HCT116 (cell line): ENCODE results near the gene GALNT2. TPM values are rescaled to one million over a fixed set of nuclear protein-coding genes. Genes with fewer than 3 reads are reported as not detected.
A peak's percentile ranks its signal among the peaks of the same experiment; 100 is the strongest.

ENCODE experiments used
- ATAC-seq: fragments of 200-7000 bp; cut with Tn5 transposase; 2 replicates; pipeline ENCODE4 v1.9.1; 2020; ENCODE audit warnings: mild to moderate bottlenecking, moderate library complexity
- BruUV-seq: library from RNA; stranded (reverse); fragments of 400-500 nt; replicated peaks from 2 replicates; lab custom pipeline; 2021; lab: Mats Ljungman, UMichigan
- CTCF ChIA-PET: fragments of 300-600 bp; sonication (Branson Sonifier 250); formaldehyde crosslinking; loops from one replicate; lab custom pipeline; 2021; ENCODE audit warnings: antibody characterized with exemption; lab: Charles Lee
- POLR2A ChIA-PET: fragments of 300-600, 350-600 bp; sonication (Branson Sonifier 250); formaldehyde crosslinking; loops from one replicate; lab custom pipeline; 2021; ENCODE audit warnings: antibody characterized with exemption; lab: Charles Lee
- RAD21 ChIA-PET, 2 experiments: fragments of 300-600 bp; sonication (Branson Sonifier 250); formaldehyde crosslinking; loops; one replicate each; lab custom pipeline; 2023; ENCODE audit warnings: low total read pairs in 2 of 2; ENCODE audit not compliant: uncharacterized antibody in 2 of 2, unreplicated experiment in 2 of 2, low non-redundant PET in 1 of 2; lab: Charles Lee
- DNase-seq: peaks from one replicate; pipeline ENCODE4 v3.0.0-alpha.2; 2010; ENCODE audit warnings: low read depth, low spot score
- H2AFZ ChIP-seq: fragments of 200-600 bp; shearing (Covaris generic), sonication (generic); 2 replicates; pipeline ENCODE4 v1.6.1; 2017; ENCODE audit warnings: low read depth, mixed run types, mixed read lengths, antibody characterized with exemption, low read length; ENCODE audit not compliant: poor library complexity, severe bottlenecking
- H3K27ac ChIP-seq: 2 replicates; pipeline ENCODE4 v1.5.1; 2012; ENCODE audit warnings: low read depth, low read length
- H3K27me3 ChIP-seq: fragments of 200-600 bp; sonication (generic); 2 replicates; pipeline ENCODE4 v1.6.1; 2016; ENCODE audit warnings: mixed run types, low read length, mixed read lengths; ENCODE audit not compliant: insufficient read depth
- H3K36me3 ChIP-seq, 2 experiments: fragments of 200-500 bp in 1 of 2; fragments of 200-600 bp in 1 of 2; sonication (Bioruptor generic) in 1 of 2; sonication (generic) in 1 of 2; 2 replicates each; pipeline versions ENCODE4 v1.5.1 to v1.6.1; 2014 to 2016; ENCODE audit warnings: low read length in 2 of 2, inconsistent platforms in 1 of 2, mixed read lengths in 1 of 2, mixed run types in 1 of 2; ENCODE audit not compliant: insufficient read depth in 2 of 2, control insufficient read depth in 1 of 2
- H3K4me1 ChIP-seq, 2 experiments: fragments of 200-600 bp in 1 of 2; sonication (generic) in 1 of 2; 2 replicates each; pipeline versions ENCODE4 v1.5.1 to v1.6.1; 2012 to 2017; ENCODE audit warnings: low read length in 2 of 2, inconsistent platforms in 1 of 2, mild to moderate bottlenecking in 1 of 2, mixed read lengths in 1 of 2, mixed run types in 1 of 2, moderate library complexity in 1 of 2; ENCODE audit not compliant: insufficient read depth in 2 of 2, control insufficient read depth in 1 of 2
- H3K4me2 ChIP-seq: fragments of 200-600 bp; sonication (generic); 2 replicates; pipeline ENCODE4 v1.6.1; 2017; ENCODE audit warnings: mixed run types, low read length, mixed read lengths
- H3K4me3 ChIP-seq, 2 experiments: fragments of 200-600 bp in 1 of 2; sonication (generic) in 1 of 2; replicated peaks in 1 of 2; 2 replicates each; pipeline ENCODE4 v1.5.1; 2011 to 2016; ENCODE audit warnings: low read length in 2 of 2, control low read depth in 1 of 2, low read depth in 1 of 2, mild to moderate bottlenecking in 1 of 2, mixed read lengths in 1 of 2, mixed run types in 1 of 2
- H3K79me2 ChIP-seq: fragments of 200-600 bp; sonication (generic); 2 replicates; pipeline ENCODE4 v1.6.1; 2017; ENCODE audit warnings: mild to moderate bottlenecking, mixed run types, low read length, moderate library complexity, mixed read lengths; ENCODE audit not compliant: insufficient read depth
- H3K9ac ChIP-seq: fragments of 200-600 bp; sonication (generic); 2 replicates; pipeline ENCODE4 v1.6.1; 2016; ENCODE audit warnings: low read length, mixed read lengths
- H3K9me2 ChIP-seq: fragments of 200-600 bp; sonication (generic), shearing (Covaris generic); 2 replicates; pipeline ENCODE4 v1.6.1; 2017; ENCODE audit warnings: mixed run types, mild to moderate bottlenecking, moderate library complexity; ENCODE audit not compliant: insufficient read depth
- H3K9me3 ChIP-seq, 2 experiments: fragments of 200-500 bp in 1 of 2; fragments of 200-600 bp in 1 of 2; sonication (Bioruptor generic) in 1 of 2; sonication (generic) in 1 of 2; 2 replicates each; pipeline ENCODE4 v1.6.1; 2014 to 2017; ENCODE audit warnings: low read length in 2 of 2, mixed read lengths in 2 of 2, inconsistent platforms in 1 of 2, low read depth in 1 of 2, mild to moderate bottlenecking in 1 of 2, mixed run types in 1 of 2, moderate library complexity in 1 of 2; ENCODE audit not compliant: control insufficient read depth in 1 of 2, insufficient read depth in 1 of 2
- H4K20me1 ChIP-seq: fragments of 200-600 bp; sonication (generic), shearing (Covaris generic); 2 replicates; pipeline ENCODE4 v1.6.1; 2017; ENCODE audit warnings: mixed run types, mild to moderate bottlenecking, moderate library complexity; ENCODE audit not compliant: insufficient read depth
- CEBPB ChIP-seq: IDR thresholded peaks from 2 replicates; pipeline ENCODE4 v1.6.1; 2012; ENCODE audit warnings: low read depth
- CTCF ChIP-seq, 3 experiments: fragments of 200-600 bp in 1 of 3; sonication (generic) in 1 of 3; IDR thresholded peaks in 2 of 3; conservative IDR thresholded peaks in 1 of 3; 2 replicates each; pipeline ENCODE4 v1.5.1; 2012 to 2017; ENCODE audit warnings: low read depth in 2 of 3, low read length in 2 of 3, antibody characterized with exemption in 1 of 3, borderline replicate concordance in 1 of 3, control low read depth in 1 of 3, mild to moderate bottlenecking in 1 of 3, mixed read lengths in 1 of 3, mixed run types in 1 of 3, moderate library complexity in 1 of 3; ENCODE audit not compliant: insufficient read depth in 1 of 3
- ELF1 ChIP-seq: IDR thresholded peaks from 2 replicates; pipeline ENCODE4 v1.6.1; 2012; ENCODE audit warnings: low read depth, borderline replicate concordance
- RAD21 ChIP-seq: IDR thresholded peaks from 2 replicates; pipeline ENCODE4 v1.6.1; 2012; ENCODE audit warnings: low read depth, mild to moderate bottlenecking
- intact Hi-C: fragments of 100-400 bp; cut with micrococcal nuclease; formaldehyde crosslinking; loops from 2 replicates; pipeline ENCODE4 v1.10.0; 2022
- total RNA-seq: library from RNA; stranded (reverse); gene quantifications from one replicate; pipeline ENCODE4 v1.2.1, GENCODE V29; 2021; ENCODE audit not compliant: unreplicated experiment
- TF ChIP-seq, protein P1 (sequence below): IDR thresholded peaks from 2 replicates; pipeline ENCODE4 v1.6.1; 2012

The GALNT2 gene
- total RNA-seq, 1 experiment from 2014 or later: 40.8 TPM

GRCh38 chr1:230309646-230310177 lies 242.7 kb downstream of the GALNT2 start:
- ChIA-PET RAD21 (interaction anchor here in 1 of 2 experiments (0.5 to 0.9 kb wide), 3 partner anchors 124 to 649 kb away, joined by 3 read pairs; no protein-coding TSS in a partner anchor), CTCF (no interaction called here), POLR2A (no interaction called here)
- intact Hi-C loops: loop anchor here (1.0 to 5.0 kb wide), 6 partner anchors 462 to 1051 kb away; partner anchors contain the start of gene ABCB10
- BruUV-seq: no TSS peak
- Histone ChIP-seq H3K27me3 (0 out of 2 replicates have a peak, but pooled peaks cover 7% of the 10 kb centered on the region), H3K4me2 (no peak overlapping the region), H3K4me3 (no peak overlapping the region), H3K27ac (no peak overlapping the region), H3K9me2 (no peaks in the 10 kb centered on the region), H3K79me2 (no peaks in the 10 kb centered on the region), H4K20me1 (no peaks in the 10 kb centered on the region), H2AFZ (no peak overlapping the region), H3K4me1 (peaks cover 3 to 15% of the 10 kb centered on the region in 2 experiments; a peak in 3 of 4 replicates), H3K9ac (no peak overlapping the region), H3K9me3 (no peaks in the 10 kb centered on the region), H3K36me3 (no peaks in the 10 kb centered on the region)
- no peak for ATAC-seq
- TF ChIP-seq, protein P1, sequence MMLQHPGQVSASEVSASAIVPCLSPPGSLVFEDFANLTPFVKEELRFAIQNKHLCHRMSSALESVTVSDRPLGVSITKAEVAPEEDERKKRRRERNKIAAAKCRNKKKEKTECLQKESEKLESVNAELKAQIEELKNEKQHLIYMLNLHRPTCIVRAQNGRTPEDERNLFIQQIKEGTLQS: no peak
- no peak for DNase-seq

DNA sequence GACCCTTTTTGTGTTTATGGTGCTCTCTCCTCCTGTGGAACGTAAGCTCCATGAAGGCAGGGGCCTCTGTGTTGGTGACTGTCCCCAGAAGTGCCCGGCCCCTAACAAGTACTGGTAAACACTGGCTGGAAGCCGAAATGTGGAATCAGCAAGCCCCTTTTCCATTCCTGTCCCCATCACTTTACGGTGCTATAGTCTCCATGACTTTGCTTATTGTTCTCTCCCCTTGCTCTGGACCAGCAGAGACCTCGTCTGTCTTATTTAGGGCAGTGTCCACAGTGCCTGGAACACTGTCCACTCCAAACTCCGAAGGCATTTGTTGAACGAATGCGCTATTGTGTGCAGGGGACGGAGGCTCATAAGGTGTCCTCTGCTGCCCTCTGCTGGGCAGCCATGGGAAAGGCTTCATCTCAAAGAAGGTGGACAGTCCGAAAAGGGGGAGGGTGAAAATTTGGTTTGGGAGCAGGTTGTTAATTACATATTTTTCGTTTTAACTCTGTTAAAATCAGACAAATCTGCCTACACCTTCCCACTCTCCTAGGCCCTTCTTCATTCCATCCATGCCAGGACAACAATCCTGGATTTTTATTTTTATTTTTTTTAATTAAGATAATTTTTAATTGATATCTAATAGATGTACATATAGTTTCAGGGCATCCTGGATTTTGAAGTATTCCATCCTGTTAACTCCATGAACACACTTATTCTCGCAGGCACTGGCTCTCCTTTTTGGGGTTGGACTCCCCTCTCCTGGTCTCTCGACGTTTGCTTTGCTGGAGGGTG lies 243.5 kb downstream of the GALNT2 start:
- no peak overlapping the region for H3K4me3 ChIP-seq
- ChIA-PET CTCF (no interaction called here), RAD21 (interaction anchor here in 1 of 2 experiments (0.7 to 0.9 kb wide), 2 partner anchors 594 to 649 kb away, joined by 3 read pairs; no protein-coding TSS in a partner anchor), POLR2A (no interaction called here)
- no peaks in the 10 kb centered on the region for H3K36me3 ChIP-seq
- H3K27ac ChIP-seq: no peak overlapping the region
- ATAC-seq (peak; percentile 93), DNase-seq (peak; percentile 60)
- H3K27me3 ChIP-seq: 0 out of 2 replicates have a peak, but pooled peaks cover 7% of the 10 kb centered on the region
- no peaks in the 10 kb centered on the region for H3K9me3 ChIP-seq
- H4K20me1 ChIP-seq: no peaks in the 10 kb centered on the region
- H3K9me2 ChIP-seq: no peaks in the 10 kb centered on the region
- TF ChIP-seq CTCF (IDR thresholded peaks at IDR 0.05 in 2 of 3, conservative IDR thresholded peaks at IDR 0.05 in 1 of 3; ENCODE audit: borderline replicate concordance in 1 of 3, insufficient read depth in 1 of 3, low read depth in 2 of 3, low read length in 2 of 3) (peak; percentile 82 to 88 (median 88)), ELF1 (no peak), RAD21 (peak; percentile 98), CEBPB (no peak)
- intact Hi-C loops: loop anchor here (1.0 to 5.0 kb wide), 6 partner anchors 463 to 1052 kb away; partner anchors contain the start of gene ABCB10
- H2AFZ ChIP-seq: peak overlapping the region; percentile 76
- BruUV-seq: no TSS peak
- no peak overlapping the region for H3K9ac ChIP-seq
- H3K79me2 ChIP-seq: no peaks in the 10 kb centered on the region
- peak overlapping the region; percentile 31; the same call in 1 of the 2 replicates for H3K4me2 ChIP-seq
- peaks cover 3 to 15% of the 10 kb centered on the region in 2 experiments; a peak in 3 of 4 replicates for H3K4me1 ChIP-seq
